Measurements from ENCODE around the gene SFXN5.

The SFXN5 gene

DNA sequence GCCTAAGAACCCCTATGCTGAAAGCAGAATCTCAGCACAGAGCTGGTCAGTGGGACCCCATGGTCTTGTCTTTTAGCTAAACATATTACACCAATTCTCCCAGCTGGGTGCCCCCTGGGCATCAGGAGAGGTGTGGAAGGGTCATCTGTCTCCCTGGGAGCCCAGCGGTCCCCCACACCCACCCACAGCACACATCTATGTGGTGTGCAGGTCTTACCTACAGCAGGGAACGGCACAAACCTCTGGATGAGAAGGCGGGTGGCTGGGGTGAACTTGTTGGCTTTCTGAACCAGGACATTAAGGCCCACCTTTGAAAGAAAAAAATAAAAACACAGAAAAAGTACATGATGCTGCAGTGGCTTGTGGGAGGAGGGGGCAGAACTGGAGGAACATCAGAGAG, 83.5 kb downstream of the SFXN5 start:
- Histone ChIP-seq H3K9me3 (no peaks in the 10 kb centered on the region), H3K36me3 (peaks cover 0 to 11% (median 7%) of the 10 kb centered on the region in 3 donors), H3K4me1 (peaks cover 0 to 10% (median 6%) of the 10 kb centered on the region in 4 donors), H3K27ac (no peak overlapping the region), H3K27me3 (no peaks in the 10 kb centered on the region), H3K4me3 (no peak overlapping the region)
- DNase-seq: peak in 1 of 2 donors; percentile 46
- intact Hi-C loops (cut with DNase I; ENCODE audit: low total_unique reads): no loop called here
- TF ChIP-seq, protein P1, sequence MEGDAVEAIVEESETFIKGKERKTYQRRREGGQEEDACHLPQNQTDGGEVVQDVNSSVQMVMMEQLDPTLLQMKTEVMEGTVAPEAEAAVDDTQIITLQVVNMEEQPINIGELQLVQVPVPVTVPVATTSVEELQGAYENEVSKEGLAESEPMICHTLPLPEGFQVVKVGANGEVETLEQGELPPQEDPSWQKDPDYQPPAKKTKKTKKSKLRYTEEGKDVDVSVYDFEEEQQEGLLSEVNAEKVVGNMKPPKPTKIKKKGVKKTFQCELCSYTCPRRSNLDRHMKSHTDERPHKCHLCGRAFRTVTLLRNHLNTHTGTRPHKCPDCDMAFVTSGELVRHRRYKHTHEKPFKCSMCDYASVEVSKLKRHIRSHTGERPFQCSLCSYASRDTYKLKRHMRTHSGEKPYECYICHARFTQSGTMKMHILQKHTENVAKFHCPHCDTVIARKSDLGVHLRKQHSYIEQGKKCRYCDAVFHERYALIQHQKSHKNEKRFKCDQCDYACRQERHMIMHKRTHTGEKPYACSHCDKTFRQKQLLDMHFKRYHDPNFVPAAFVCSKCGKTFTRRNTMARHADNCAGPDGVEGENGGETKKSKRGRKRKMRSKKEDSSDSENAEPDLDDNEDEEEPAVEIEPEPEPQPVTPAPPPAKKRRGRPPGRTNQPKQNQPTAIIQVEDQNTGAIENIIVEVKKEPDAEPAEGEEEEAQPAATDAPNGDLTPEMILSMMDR (IDR thresholded peaks at IDR 0.05): no peak

DNA sequence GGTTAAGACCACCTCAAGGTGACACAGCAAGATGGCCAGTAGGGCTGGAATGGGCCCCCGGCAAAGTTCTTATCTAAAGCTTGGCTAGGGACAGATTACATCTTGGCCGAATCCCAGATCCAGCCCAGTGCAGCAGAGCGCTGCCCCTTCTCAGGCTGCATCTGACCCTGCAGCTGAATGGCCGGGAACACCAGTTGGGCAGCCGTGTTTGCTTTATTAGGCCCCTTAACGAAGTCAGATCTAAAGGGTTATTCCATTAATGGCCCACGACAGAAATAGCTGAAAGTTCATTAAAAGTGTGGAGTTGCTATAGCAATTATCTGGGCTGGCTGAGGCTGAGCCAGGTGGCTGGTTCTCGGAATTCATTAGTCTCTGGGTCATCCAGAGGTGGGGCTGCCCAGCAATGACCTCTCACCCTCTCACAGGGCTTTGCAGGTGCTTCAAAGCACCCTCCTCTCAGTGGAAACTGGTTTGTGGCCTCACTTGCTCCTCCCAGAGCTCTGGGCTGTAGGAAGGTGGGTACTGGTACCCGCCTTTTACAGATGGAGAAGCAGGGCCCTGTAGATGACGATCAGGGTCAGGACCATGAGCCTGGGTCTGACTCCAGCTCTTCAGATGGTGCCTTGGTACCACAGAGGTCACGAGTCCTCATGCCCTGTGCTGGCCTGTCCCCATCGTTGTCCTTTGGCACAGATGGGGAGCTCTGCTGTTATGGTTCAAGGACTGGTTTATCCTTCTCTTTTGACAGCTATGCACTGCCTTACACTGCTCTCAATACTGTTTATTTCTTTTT, 85.4 kb downstream of the SFXN5 start:
- intact Hi-C loops (cut with DNase I; ENCODE audit: low total_unique reads): loop anchor here (2.0 kb wide), 1 partner anchor 57 kb away; no protein-coding TSS in a partner anchor
- Histone ChIP-seq H3K36me3 (peaks cover 7 to 18% (median 7%) of the 10 kb centered on the region in 3 donors), H3K9me3 (no peaks in the 10 kb centered on the region), H3K4me3 (no peak overlapping the region), H3K27me3 (no peaks in the 10 kb centered on the region), H3K27ac (no peak overlapping the region), H3K4me1 (peaks cover 0 to 10% (median 6%) of the 10 kb centered on the region in 4 donors)
- DNase-seq: peak in 1 of 2 donors; percentile 33
- TF ChIP-seq, protein P1 (IDR thresholded peaks at IDR 0.05): no peak

DNA sequence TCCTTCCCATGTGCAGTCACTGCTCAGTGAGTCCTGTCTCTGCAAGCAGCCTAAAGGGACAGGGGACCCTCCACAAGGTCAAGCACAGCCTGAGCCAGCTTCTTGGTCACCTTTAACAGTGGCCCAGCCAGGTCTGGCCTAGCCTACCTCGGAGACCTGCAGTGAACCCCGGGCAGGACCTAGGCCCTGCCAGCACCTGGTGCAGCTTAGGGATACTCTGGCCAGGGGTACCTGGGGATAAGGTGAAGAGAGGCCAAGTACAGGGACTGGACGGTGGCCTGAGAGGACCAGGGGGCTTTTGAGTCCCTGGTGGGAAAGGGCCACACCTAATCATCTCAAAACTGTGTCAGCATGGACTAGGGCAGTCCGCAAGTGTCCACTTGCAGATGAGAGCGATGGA, 86.4 kb downstream of the SFXN5 start:
- H3K9me3 ChIP-seq: no peaks in the 10 kb centered on the region
- H3K36me3 ChIP-seq: peaks cover 7 to 18% (median 7%) of the 10 kb centered on the region in 3 donors
- H3K4me1 ChIP-seq: peaks cover 0 to 7% (median 3%) of the 10 kb centered on the region in 4 donors
- no peak overlapping the region for H3K4me3 ChIP-seq
- intact Hi-C loops (cut with DNase I; ENCODE audit: low total_unique reads): no loop called here
- TF ChIP-seq, protein P1 (IDR thresholded peaks at IDR 0.05): no peak
- DNase-seq: peak in 1 of 2 donors; percentile 29
- no peaks in the 10 kb centered on the region for H3K27me3 ChIP-seq
- no peak overlapping the region for H3K27ac ChIP-seq

DNA sequence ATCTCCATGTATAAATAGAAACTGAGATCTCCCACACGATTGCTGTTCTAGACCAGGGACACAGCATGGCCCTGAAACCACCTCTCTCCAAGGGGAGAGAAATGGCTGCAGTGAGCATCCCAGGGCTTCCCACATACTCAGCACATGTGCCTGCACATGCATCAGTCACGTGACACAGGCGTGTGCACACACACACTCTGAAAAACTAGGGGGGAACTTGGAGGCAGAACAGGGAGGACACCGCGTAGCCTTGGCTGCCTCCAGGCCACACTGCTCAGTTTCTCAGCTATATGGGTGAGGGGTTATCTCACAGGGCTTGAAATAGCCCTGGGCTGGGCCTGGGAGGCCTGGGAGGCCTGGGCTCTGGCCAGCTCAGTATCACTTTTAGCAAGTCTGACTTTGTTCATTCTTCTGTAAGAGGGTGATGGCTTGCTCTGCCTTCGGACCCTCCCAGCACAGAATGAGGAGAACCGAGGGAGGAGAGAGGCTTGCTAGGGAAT, 87.3 kb downstream of the SFXN5 start:
- H3K27ac ChIP-seq: no peak overlapping the region
- no peak overlapping the region for H3K4me3 ChIP-seq
- H3K4me1 ChIP-seq: no peaks in the 10 kb centered on the region
- intact Hi-C loops (cut with DNase I; ENCODE audit: low total_unique reads): no loop called here
- no peaks in the 10 kb centered on the region for H3K27me3 ChIP-seq
- DNase-seq: no peak
- TF ChIP-seq, protein P1 (IDR thresholded peaks at IDR 0.05): no peak
- H3K36me3 ChIP-seq: peaks cover 7 to 18% (median 7%) of the 10 kb centered on the region in 3 donors
- no peaks in the 10 kb centered on the region for H3K9me3 ChIP-seq

DNA sequence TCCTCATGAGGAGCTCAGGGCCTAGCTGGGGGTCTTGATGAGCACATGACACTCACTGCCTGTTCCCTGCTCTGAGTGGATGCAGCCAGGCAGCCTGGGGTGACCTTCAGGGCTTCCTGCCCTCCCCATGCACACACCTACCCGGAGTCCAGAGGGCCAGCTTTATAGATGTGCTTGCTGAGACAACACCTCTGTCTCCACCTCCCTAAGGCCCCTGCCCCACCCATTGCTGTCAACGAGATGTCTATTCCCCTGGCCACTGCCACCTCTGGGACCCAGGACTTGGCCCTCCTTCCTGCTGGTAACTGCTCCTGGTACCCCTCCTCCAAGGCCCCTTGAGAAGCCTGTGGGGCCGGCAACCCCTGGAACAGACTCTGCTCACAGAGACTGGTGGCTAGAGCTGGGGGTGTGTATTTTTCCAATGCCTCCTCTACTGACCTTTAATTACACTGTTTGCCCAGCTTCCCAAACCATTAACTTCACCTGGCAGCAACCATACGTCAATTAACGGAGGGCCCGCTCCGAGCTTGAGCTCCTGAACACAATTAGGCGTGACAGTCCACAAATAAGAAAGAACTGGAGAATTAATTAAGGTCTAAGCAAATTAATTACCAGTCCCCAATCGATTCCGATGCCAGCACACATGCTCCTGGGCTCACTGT, 87.9 kb downstream of the SFXN5 start:
- intact Hi-C loops (cut with DNase I; ENCODE audit: low total_unique reads): no loop called here

More for the DNA sequence above, 87.9 kb downstream of the SFXN5 start:
- Histone ChIP-seq H3K9me3 (no peaks in the 10 kb centered on the region), H3K4me1 (no peaks in the 10 kb centered on the region), H3K27me3 (no peaks in the 10 kb centered on the region), H3K27ac (no peak overlapping the region), H3K36me3 (peaks cover 7 to 18% (median 7%) of the 10 kb centered on the region in 3 donors), H3K4me3 (no peak overlapping the region)
- no peak for DNase-seq
- TF ChIP-seq, protein P1 (IDR thresholded peaks at IDR 0.05): no peak
